Ovary (tissue), 9 donors: ENCODE results near the gene CCDC86. TPM values are rescaled to one million over a fixed set of nuclear protein-coding genes. Genes with fewer than 3 reads are reported as not detected.

Experiments
- DNase-seq, 5 donors: peaks; one replicate each; pipeline ENCODE4 v3.0.0-alpha.2; 2019 to 2020
- H3K27ac ChIP-seq, 2 donors: fragments of 200-600 bp; one replicate each; pipeline versions ENCODE4 v1.5.1 to v1.8.0; 2019 to 2022
- H3K27me3 ChIP-seq: fragments of 200-600 bp; one replicate; pipeline ENCODE4 v1.8.0; 2022
- H3K36me3 ChIP-seq: fragments of 200-600 bp; sonication (generic); one replicate; pipeline ENCODE4 v1.5.1; 2019
- H3K4me1 ChIP-seq: one replicate; pipeline ENCODE4 v1.8.1; 2013; ENCODE audit warnings: mild to moderate bottlenecking, moderate library complexity; ENCODE audit not compliant: insufficient read depth
- H3K4me3 ChIP-seq: fragments of 200-600 bp; sonication (generic); one replicate; pipeline ENCODE4 v1.5.1; 2017
- H3K9me3 ChIP-seq, 2 donors: fragments of 200-600 bp in 1 of 2; sonication (generic) in 1 of 2; one replicate each; pipeline versions ENCODE4 v1.5.1 to v1.8.1; 2013 to 2019; ENCODE audit warnings: mild to moderate bottlenecking in 1 of 2, moderate library complexity in 1 of 2
- EP300 ChIP-seq: sonication (generic); formaldehyde crosslinking; IDR thresholded peaks from one replicate; pipeline ENCODE4 v1.6.1; 2017; ENCODE audit warnings: antibody characterized with exemption
- POLR2A ChIP-seq: fragments of 450-650 bp; IDR thresholded peaks from one replicate; pipeline ENCODE4 v1.6.1; 2017; ENCODE audit warnings: antibody characterized with exemption, mild to moderate bottlenecking, moderate library complexity
- WGBS, 3 donors: extraction: QIAGEN DNeasy Blood & Tissue Kit in 1 of 3; methylation state at CpG; one replicate each; pipeline versions ENCODE4 v1.1.5 to v1.1.7; 2013 to 2017; 5-methylcytosine and 5-hydroxymethylcytosine counted together
- intact Hi-C, 4 donors: fragments of 100-400 bp; cut with DNase I; formaldehyde crosslinking; loops; one replicate each; pipeline versions ENCODE4 v1.11.0 to v1.15.1; 2022 to 2023
- polyA plus RNA-seq, 2 donors: library from polyadenylated mRNA; stranded (reverse); fragments of 200-250 nt in 1 of 2; fragments of 350-450 nt in 1 of 2; fragmentation: Illumina TruSeq in 1 of 2; extraction: RNeasy Lipid Tissue Mini Kit (QIAGEN cat#74804) in 1 of 2; gene quantifications; one replicate each; pipeline ENCODE4 v1.2.3, GENCODE V29; 2013 to 2014
- total RNA-seq, 7 donors: library from RNA; depleted of rRNA in 2 of 7; stranded (reverse); fragments of >200 nt in 2 of 7; fragmentation: NEBNext Ultra II Directional in 3 of 7; extraction: Animal tissue kit (Norgen Biotek cat#: 25700) in 3 of 7; gene quantifications; one replicate each; pipeline versions ENCODE4 v1.1.0 to v1.2.4, GENCODE V29; 2016 to 2023
- TF ChIP-seq, protein P1 (sequence below), 3 donors: fragments of 450-650 bp in 2 of 3; fragments of 200-600 bp in 1 of 3; IDR thresholded peaks; one replicate each; pipeline versions ENCODE4 v1.5.1 to v1.8.0; 2016 to 2022; ENCODE audit warnings: antibody characterized with exemption in 3 of 3, mild to moderate bottlenecking in 1 of 3
- donor health status: DM: no; HTN: no; CAD: no; lungs with moderate emphysema.
- donor health status: DM: no; HTN: no; CAD: no.
- donor health status: Bipolar disorder and iron deficiency.
- donor health status: DM: yes; HTN: yes; CAD: no.
- donor health status: DM: no; HTN: no; CAD: no.
- donor health status: DM: yes; HTN: yes; CAD: no.

Gene CCDC86
- total and polyA plus RNA-seq, 9 donors, result 7.0 to 32.9 (median 19.8) TPM

DNA sequence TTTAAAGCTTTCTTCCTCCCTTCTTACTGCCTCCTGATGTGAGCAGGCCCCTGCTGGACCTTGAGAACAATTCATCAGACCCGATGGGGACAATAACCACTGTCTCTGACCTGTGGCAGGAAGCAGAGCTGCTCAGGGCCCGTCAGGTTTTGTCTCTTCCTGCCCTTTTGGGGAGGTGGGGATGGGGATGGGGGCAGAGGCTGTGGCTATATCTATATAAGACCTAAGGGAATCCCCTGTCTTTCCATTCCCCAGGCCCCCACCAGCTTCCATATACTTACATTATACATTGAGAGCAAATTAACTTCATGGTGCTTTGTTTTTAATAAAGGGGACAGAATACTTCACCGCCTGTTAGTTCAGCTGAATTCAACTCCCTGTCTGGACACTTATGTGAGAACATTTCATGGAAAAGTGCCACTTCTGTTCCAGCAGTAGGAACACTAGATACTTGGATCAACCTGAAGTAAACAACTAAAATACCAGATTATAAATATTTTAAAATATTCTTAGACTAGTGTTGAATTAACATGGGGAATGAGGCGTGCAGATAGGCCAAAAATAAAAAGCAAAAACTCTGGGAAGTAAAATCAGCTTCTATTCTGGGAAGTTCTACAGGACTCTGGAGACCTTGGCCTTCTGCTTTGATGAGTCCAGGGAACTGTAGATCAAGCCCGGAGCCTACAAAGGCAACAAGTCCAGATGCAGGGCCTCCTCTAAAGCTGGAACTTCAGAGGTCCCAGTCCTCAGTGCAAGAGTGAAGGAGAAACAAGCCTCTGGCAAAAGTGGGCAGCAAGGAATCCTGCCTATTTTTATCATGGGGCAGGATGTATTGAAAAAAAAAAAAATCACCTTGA, 36.6 kb downstream of the CCDC86 start:
- intact Hi-C loops, result no loop called here
- 18 to 22% (median 19%) methylated on average over 5 of the region's 5 CpGs for WGBS, 3 donors
- peak in 1 of 5 donors; percentile 41 for DNase-seq
- Histone ChIP-seq H3K27ac (peak overlapping the region; percentile 61 to 78), H3K27me3 (no peaks in the 10 kb centered on the region), H3K4me3 (no peak overlapping the region), H3K4me1 (peaks cover 4% of the 10 kb centered on the region), H3K36me3 (no peaks in the 10 kb centered on the region), H3K9me3 (no peaks in the 10 kb centered on the region)
- TF ChIP-seq POLR2A (no peak), EP300 (no peak)
- TF ChIP-seq, protein P1, sequence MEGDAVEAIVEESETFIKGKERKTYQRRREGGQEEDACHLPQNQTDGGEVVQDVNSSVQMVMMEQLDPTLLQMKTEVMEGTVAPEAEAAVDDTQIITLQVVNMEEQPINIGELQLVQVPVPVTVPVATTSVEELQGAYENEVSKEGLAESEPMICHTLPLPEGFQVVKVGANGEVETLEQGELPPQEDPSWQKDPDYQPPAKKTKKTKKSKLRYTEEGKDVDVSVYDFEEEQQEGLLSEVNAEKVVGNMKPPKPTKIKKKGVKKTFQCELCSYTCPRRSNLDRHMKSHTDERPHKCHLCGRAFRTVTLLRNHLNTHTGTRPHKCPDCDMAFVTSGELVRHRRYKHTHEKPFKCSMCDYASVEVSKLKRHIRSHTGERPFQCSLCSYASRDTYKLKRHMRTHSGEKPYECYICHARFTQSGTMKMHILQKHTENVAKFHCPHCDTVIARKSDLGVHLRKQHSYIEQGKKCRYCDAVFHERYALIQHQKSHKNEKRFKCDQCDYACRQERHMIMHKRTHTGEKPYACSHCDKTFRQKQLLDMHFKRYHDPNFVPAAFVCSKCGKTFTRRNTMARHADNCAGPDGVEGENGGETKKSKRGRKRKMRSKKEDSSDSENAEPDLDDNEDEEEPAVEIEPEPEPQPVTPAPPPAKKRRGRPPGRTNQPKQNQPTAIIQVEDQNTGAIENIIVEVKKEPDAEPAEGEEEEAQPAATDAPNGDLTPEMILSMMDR (IDR thresholded peaks at IDR 0.05), result no peak

GRCh38 chr11:60879104-60879503, 37.2 kb downstream of the CCDC86 start:
- TF ChIP-seq POLR2A (no peak), EP300 (no peak)
- TF ChIP-seq, protein P1 (IDR thresholded peaks at IDR 0.05), result no peak

GRCh38 chr11:60879971-60880588, 38.2 kb downstream of the CCDC86 start:
- TF ChIP-seq, protein P1 (IDR thresholded peaks at IDR 0.05), result no peak
- TF ChIP-seq POLR2A, result no peak
- Histone ChIP-seq H3K4me1 (peaks cover 4% of the 10 kb centered on the region), H3K4me3 (no peak overlapping the region), H3K27me3 (no peaks in the 10 kb centered on the region), H3K9me3 (no peaks in the 10 kb centered on the region), H3K36me3 (no peaks in the 10 kb centered on the region), H3K27ac (peak overlapping the region in 1 of 2 donors; percentile 20)
- DNase-seq, result no peak
- intact Hi-C loops, result no loop called here
- WGBS, 3 donors, result 63 to 74% (median 70%) methylated on average over 5 of the region's 5 CpGs

More at GRCh38 chr11:60879104-60879503, 37.2 kb downstream of the CCDC86 start:
- no peak for DNase-seq
- Histone ChIP-seq H3K27ac (peak overlapping the region; percentile 9 to 61), H3K27me3 (no peaks in the 10 kb centered on the region), H3K4me1 (peaks cover 4% of the 10 kb centered on the region), H3K36me3 (no peaks in the 10 kb centered on the region), H3K4me3 (no peak overlapping the region), H3K9me3 (no peaks in the 10 kb centered on the region)
- 71 to 74% (median 74%) methylated on average over 1 of the region's 1 CpG for WGBS, 3 donors
- intact Hi-C loops, result no loop called here

DNA sequence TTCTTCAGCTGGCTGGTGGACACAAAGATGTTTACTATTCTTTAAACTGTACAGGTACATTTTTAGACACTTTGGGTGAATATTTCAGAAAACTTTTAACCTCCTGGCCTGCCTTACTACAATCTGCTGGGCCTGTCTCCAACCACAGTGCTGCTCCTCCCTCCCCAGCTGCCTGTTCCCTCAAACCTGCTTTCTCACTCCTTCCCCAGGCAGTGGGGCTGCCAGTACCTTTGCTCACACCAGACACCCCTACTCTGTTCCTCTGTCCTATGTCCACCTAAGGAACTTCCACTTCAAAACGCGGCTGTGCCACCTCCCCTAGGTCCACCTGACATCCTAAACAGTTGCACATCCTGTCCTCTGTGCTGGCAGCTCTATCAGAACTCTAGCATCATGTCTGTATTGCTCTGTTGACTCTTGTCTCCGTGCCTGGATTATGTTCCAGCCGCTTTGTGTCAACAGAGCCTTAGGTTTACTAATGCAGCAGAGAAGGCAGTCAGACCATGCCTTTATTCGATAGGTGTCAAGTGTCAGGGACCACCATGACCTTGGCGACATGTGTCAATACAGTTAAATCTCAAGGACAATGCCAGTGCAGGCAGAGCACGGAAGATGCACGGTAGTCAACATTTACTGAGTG, 38.9 kb downstream of the CCDC86 start:
- Histone ChIP-seq H3K4me3 (no peak overlapping the region), H3K36me3 (no peaks in the 10 kb centered on the region), H3K27ac (peak overlapping the region in 1 of 2 donors; percentile 20), H3K4me1 (peaks cover 4% of the 10 kb centered on the region), H3K9me3 (no peaks in the 10 kb centered on the region), H3K27me3 (no peaks in the 10 kb centered on the region)
- no peak for DNase-seq
- intact Hi-C loops, result no loop called here
- 59 to 77% (median 63%) methylated on average over 8 of the region's 8 CpGs for WGBS, 3 donors
- no peak for TF ChIP-seq EP300
- no peak for TF ChIP-seq POLR2A
- TF ChIP-seq, protein P1 (IDR thresholded peaks at IDR 0.05), result no peak
